Mesothelial cell of epicardium (in vitro differentiated cells): ENCODE results near the gene FAM20B. TPM values are rescaled to one million over a fixed set of nuclear protein-coding genes. Genes with fewer than 3 reads are reported as not detected.

Source experiments
- DNase-seq, 2 experiments: peaks; one replicate each; pipeline ENCODE4 v3.0.0; 2021; ENCODE audit warnings: low spot score in 2 of 2; ENCODE audit not compliant: unreplicated experiment in 2 of 2
- H3K27ac Mint-ChIP-seq: 2 replicates; pipeline ENCODE4 v1.8.0; 2021; ENCODE audit warnings: mixed read lengths
- H3K27me3 Mint-ChIP-seq: 2 replicates; pipeline ENCODE4 v1.8.0; 2021; ENCODE audit warnings: low read depth, mixed read lengths
- H3K36me3 Mint-ChIP-seq: 2 replicates; pipeline ENCODE4 v1.8.0; 2021; ENCODE audit warnings: mixed read lengths
- H3K4me1 Mint-ChIP-seq: 2 replicates; pipeline ENCODE4 v1.8.0; 2021; ENCODE audit warnings: mixed read lengths
- H3K4me3 Mint-ChIP-seq: 2 replicates; pipeline ENCODE4 v1.8.0; 2021; ENCODE audit warnings: mild to moderate bottlenecking, moderate library complexity, mixed read lengths
- H3K9me3 Mint-ChIP-seq: 2 replicates; pipeline ENCODE4 v1.8.0; 2021; ENCODE audit warnings: mixed read lengths
- CTCF ChIP-seq: fragments of 200-600 bp; sonication (generic); IDR thresholded peaks from one replicate; pipeline ENCODE4 v1.5.0; 2021; ENCODE audit warnings: antibody characterized with exemption; ENCODE audit not compliant: unreplicated experiment
- total RNA-seq: library from RNA; stranded (reverse); gene quantifications from 3 replicates; pipeline ENCODE4 v1.2.1, GENCODE V29; 2021

The FAM20B gene
- total RNA-seq, 1 donor from 2014 or later, result 52.2 TPM

GRCh38 chr1:179042087-179042486, 16.4 kb downstream of the FAM20B start:
- no peak for DNase-seq
- peaks cover 10% of the 10 kb centered on the region for H3K9me3 Mint-ChIP-seq
- peaks cover 25% of the 10 kb centered on the region for H3K36me3 Mint-ChIP-seq
- H3K4me1 Mint-ChIP-seq, result peaks cover 21% of the 10 kb centered on the region
- no peak overlapping the region for H3K4me3 Mint-ChIP-seq
- no peak overlapping the region for H3K27ac Mint-ChIP-seq
- no peaks in the 10 kb centered on the region for H3K27me3 Mint-ChIP-seq
- TF ChIP-seq CTCF, result no peak

GRCh38 chr1:179042700-179043099, 17.0 kb downstream of the FAM20B start:
- no peaks in the 10 kb centered on the region for H3K27me3 Mint-ChIP-seq
- peaks cover 10% of the 10 kb centered on the region for H3K9me3 Mint-ChIP-seq
- TF ChIP-seq CTCF, result no peak
- H3K4me1 Mint-ChIP-seq, result peaks cover 22% of the 10 kb centered on the region
- H3K36me3 Mint-ChIP-seq, result peaks cover 25% of the 10 kb centered on the region
- no peak for DNase-seq
- H3K27ac Mint-ChIP-seq, result no peak overlapping the region
- H3K4me3 Mint-ChIP-seq, result no peak overlapping the region

DNA sequence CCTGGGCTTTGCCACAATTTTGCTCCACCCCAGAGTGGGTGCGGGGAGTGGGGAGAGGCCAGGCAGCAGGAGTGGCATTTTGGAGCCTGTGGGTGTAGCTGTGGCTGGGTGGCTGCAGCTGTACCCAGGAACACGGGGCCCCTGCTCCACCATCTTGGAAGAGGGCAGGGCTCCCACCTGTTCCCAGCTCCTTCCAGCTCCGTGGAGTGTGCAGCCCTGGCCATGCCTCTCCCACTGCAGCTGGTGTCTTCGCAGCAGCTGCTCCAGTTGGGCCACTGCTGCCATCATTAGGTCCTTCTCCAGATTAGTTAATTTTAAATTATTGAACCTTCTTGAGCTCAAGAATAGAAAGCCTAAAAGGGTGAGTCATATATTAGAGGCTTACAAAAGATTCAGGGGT, 17.6 kb downstream of the FAM20B start:
- DNase-seq, result no peak
- Mint-ChIP-seq H3K4me3 (no peak overlapping the region), H3K36me3 (peaks cover 25% of the 10 kb centered on the region)

DNA sequence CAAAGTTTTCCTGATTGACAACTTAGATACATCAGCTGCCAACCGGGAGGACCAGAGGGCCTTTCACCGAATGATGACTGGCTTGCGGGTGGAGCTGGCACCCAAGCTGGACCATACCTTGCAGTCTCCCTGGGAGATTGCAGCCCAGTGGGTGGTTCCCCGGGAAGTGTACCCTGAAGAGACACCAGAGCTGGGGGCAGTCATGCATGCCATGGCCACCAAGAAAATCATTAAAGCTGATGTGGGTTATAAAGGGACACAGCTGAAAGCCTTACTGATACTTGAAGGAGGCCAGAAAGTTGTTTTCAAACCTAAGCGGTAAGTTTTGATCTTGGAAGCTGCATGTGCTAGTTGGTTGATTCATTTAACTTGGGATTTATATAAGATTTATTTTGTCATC, 18.2 kb downstream of the FAM20B start:
- Mint-ChIP-seq H3K4me3 (no peak overlapping the region), H3K27ac (no peak overlapping the region)

More for the DNA sequence above, 17.6 kb downstream of the FAM20B start:
- no peak overlapping the region for H3K27ac Mint-ChIP-seq
- peaks cover 10% of the 10 kb centered on the region for H3K9me3 Mint-ChIP-seq
- H3K4me1 Mint-ChIP-seq, result peaks cover 23% of the 10 kb centered on the region
- no peak for TF ChIP-seq CTCF
- H3K27me3 Mint-ChIP-seq, result no peaks in the 10 kb centered on the region

DNA sequence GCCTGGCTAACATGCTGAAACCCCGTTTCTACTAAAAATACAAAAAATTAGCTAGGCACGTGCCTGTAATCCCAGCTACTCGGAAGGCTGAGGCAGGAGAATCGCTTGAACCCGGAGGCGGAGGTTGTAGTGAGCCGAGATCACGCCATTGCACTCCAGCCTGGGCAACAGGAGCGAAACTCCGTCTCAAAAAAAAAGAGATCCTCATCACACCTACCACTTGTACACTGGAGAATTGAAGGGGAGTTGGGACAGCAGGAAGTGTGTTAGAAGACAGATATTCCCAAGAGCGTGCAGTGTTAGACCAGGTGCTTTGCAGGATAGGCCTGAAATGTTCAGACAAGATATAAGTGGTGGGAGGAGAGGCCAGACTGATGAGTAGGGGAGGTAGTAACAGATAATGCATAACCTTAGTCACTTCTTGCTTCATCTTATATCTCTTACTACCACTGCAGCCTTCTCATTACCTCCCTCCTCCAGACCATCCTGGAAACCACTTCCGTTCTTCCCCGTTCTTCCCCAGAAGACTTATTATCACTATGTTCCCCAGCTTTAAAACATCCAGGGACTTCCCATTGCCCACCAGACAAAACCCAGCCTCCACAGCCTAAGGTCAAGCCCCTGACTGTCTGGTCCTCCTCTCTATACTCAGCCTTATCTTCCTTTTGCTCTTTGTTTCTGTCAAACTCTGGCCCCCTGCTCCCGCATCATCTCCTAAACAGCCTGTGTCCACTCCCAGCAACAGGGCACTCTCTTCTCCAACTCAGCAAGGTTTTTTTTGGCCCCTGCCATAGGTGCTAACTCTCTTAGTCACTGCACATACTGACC, 21.3 kb downstream of the FAM20B start:
- TF ChIP-seq CTCF, result no peak
- H3K4me1 Mint-ChIP-seq, result peaks cover 11% of the 10 kb centered on the region
- H3K36me3 Mint-ChIP-seq, result peaks cover 28% of the 10 kb centered on the region
- peaks cover 10% of the 10 kb centered on the region for H3K9me3 Mint-ChIP-seq
- no peaks in the 10 kb centered on the region for H3K27me3 Mint-ChIP-seq
- H3K27ac Mint-ChIP-seq, result peak overlapping the region; percentile 24
- no peak overlapping the region for H3K4me3 Mint-ChIP-seq
- no peak for DNase-seq

More for the DNA sequence above, 18.2 kb downstream of the FAM20B start:
- no peak for TF ChIP-seq CTCF
- Mint-ChIP-seq H3K27me3 (no peaks in the 10 kb centered on the region), H3K4me1 (peaks cover 16% of the 10 kb centered on the region), H3K36me3 (peaks cover 24% of the 10 kb centered on the region), H3K9me3 (peaks cover 10% of the 10 kb centered on the region)
- DNase-seq, result no peak
